ENCODE results near the gene RNF7. TPM values are rescaled to one million over a fixed set of nuclear protein-coding genes. Genes with fewer than 3 reads are reported as not detected.

The RNF7 gene
- total RNA-seq, 4 donors from 2014 or later: 40.1 to 72.0 (median 42.5) TPM

- Histone ChIP-seq H3K27me3 (no peaks in the 10 kb centered on the region), H3K4me1 (no peaks in the 10 kb centered on the region), H3K4me3 (no peak overlapping the region), H3K9me3 (no peaks in the 10 kb centered on the region), H3K36me3 (no peaks in the 10 kb centered on the region), H3K27ac (no peak overlapping the region)
- DNase-seq: no peak
- TF ChIP-seq POLR2A (IDR thresholded peaks at IDR 0.05) (no peak), CTCF (IDR thresholded peaks at IDR 0.05) (no peak)
Measured at GRCh38 chr3:141714671-141715070, 23.4 kb upstream of the RNF7 start.

GRCh38 chr3:141722081-141722480 lies 16.0 kb upstream of the RNF7 start:
- TF ChIP-seq POLR2A (IDR thresholded peaks at IDR 0.05) (no peak), CTCF (IDR thresholded peaks at IDR 0.05) (no peak)
- no peaks in the 10 kb centered on the region for H3K4me1 ChIP-seq
- H3K4me3 ChIP-seq: no peak overlapping the region
- H3K36me3 ChIP-seq: no peaks in the 10 kb centered on the region
- H3K27me3 ChIP-seq: no peaks in the 10 kb centered on the region
- no peaks in the 10 kb centered on the region for H3K9me3 ChIP-seq
- H3K27ac ChIP-seq: no peak overlapping the region
- DNase-seq: no peak

GRCh38 chr3:141722648-141723047 lies 15.4 kb upstream of the RNF7 start:
- Histone ChIP-seq H3K9me3 (no peaks in the 10 kb centered on the region), H3K27ac (no peak overlapping the region), H3K36me3 (no peaks in the 10 kb centered on the region), H3K27me3 (no peaks in the 10 kb centered on the region), H3K4me3 (no peak overlapping the region), H3K4me1 (no peaks in the 10 kb centered on the region)
- no peak for DNase-seq
- TF ChIP-seq POLR2A (IDR thresholded peaks at IDR 0.05) (no peak), CTCF (IDR thresholded peaks at IDR 0.05) (no peak)

GRCh38 chr3:141723255-141723654 lies 14.8 kb upstream of the RNF7 start:
- no peaks in the 10 kb centered on the region for H3K9me3 ChIP-seq
- H3K4me1 ChIP-seq: no peaks in the 10 kb centered on the region
- H3K27me3 ChIP-seq: no peaks in the 10 kb centered on the region
- TF ChIP-seq POLR2A (IDR thresholded peaks at IDR 0.05) (no peak), CTCF (IDR thresholded peaks at IDR 0.05) (no peak)
- H3K4me3 ChIP-seq: no peak overlapping the region
- no peak for DNase-seq
- H3K36me3 ChIP-seq: no peaks in the 10 kb centered on the region
- H3K27ac ChIP-seq: no peak overlapping the region

GRCh38 chr3:141724186-141724585 lies 13.9 kb upstream of the RNF7 start:
- no peaks in the 10 kb centered on the region for H3K9me3 ChIP-seq
- TF ChIP-seq POLR2A (IDR thresholded peaks at IDR 0.05) (no peak), CTCF (IDR thresholded peaks at IDR 0.05) (no peak)
- no peak overlapping the region for H3K4me3 ChIP-seq
- H3K27me3 ChIP-seq: no peaks in the 10 kb centered on the region
- H3K4me1 ChIP-seq: no peaks in the 10 kb centered on the region
- H3K27ac ChIP-seq: no peak overlapping the region
- H3K36me3 ChIP-seq: no peaks in the 10 kb centered on the region
- no peak for DNase-seq

GRCh38 chr3:141725036-141725435 lies 13.1 kb upstream of the RNF7 start:
- no peak overlapping the region for H3K4me3 ChIP-seq
- H3K36me3 ChIP-seq: no peaks in the 10 kb centered on the region
- no peak for TF ChIP-seq CTCF (IDR thresholded peaks at IDR 0.05)
- no peak for TF ChIP-seq POLR2A (IDR thresholded peaks at IDR 0.05)
- no peaks in the 10 kb centered on the region for H3K9me3 ChIP-seq
- no peaks in the 10 kb centered on the region for H3K27me3 ChIP-seq
- no peak overlapping the region for H3K27ac ChIP-seq
- DNase-seq: no peak
- H3K4me1 ChIP-seq: no peaks in the 10 kb centered on the region
